Left ventricle myocardium inferior (tissue), 1 donor: ENCODE data around the gene RPL39. TPM values are rescaled to one million over a fixed set of nuclear protein-coding genes. Genes with fewer than 3 reads are reported as not detected.

ENCODE experiments used
- DNase-seq: peaks from one replicate; pipeline ENCODE4 v3.0.0-alpha.2; 2020
- H3K27ac ChIP-seq: fragments of 200-600 bp; replicated peaks from 2 replicates; pipeline ENCODE4 v1.8.0; 2021
- H3K27me3 ChIP-seq: fragments of 200-600 bp; 2 replicates; pipeline ENCODE4 v1.8.0; 2021; ENCODE audit warnings: low read depth
- H3K36me3 ChIP-seq: fragments of 200-600 bp; 2 replicates; pipeline ENCODE4 v1.8.0; 2021
- H3K4me1 ChIP-seq: fragments of 200-600 bp; 2 replicates; pipeline ENCODE4 v1.8.0; 2021
- H3K4me3 ChIP-seq: fragments of 200-600 bp; 2 replicates; pipeline ENCODE4 v1.8.0; 2021; ENCODE audit warnings: mild to moderate bottlenecking, moderate library complexity
- H3K9me3 ChIP-seq: fragments of 200-600 bp; replicated peaks from 2 replicates; pipeline ENCODE4 v1.8.0; 2021
- intact Hi-C: fragments of 100-400 bp; cut with micrococcal nuclease; formaldehyde crosslinking; loops from one replicate; pipeline ENCODE4 v1.11.0; 2022
- total RNA-seq: library from RNA; stranded (reverse); fragmentation: NEBNext Ultra II Directional; extraction: Animal tissue kit (Norgen Biotek cat#: 25700); gene quantifications from one replicate; pipeline ENCODE4 v1.2.1, GENCODE V29; 2021
- TF ChIP-seq, protein P1 (sequence below): fragments of 200-600 bp; IDR thresholded peaks from 2 replicates; pipeline ENCODE4 v1.8.0; 2021; ENCODE audit warnings: antibody characterized with exemption, mild to moderate bottlenecking, borderline replicate concordance
- donor health status: DM: no; HTN: yes; CAD: no; lungs with severe emphysema.

RPL39 gene
- total RNA-seq, 1 donor from 2014 or later, result 1,056 TPM

DNA sequence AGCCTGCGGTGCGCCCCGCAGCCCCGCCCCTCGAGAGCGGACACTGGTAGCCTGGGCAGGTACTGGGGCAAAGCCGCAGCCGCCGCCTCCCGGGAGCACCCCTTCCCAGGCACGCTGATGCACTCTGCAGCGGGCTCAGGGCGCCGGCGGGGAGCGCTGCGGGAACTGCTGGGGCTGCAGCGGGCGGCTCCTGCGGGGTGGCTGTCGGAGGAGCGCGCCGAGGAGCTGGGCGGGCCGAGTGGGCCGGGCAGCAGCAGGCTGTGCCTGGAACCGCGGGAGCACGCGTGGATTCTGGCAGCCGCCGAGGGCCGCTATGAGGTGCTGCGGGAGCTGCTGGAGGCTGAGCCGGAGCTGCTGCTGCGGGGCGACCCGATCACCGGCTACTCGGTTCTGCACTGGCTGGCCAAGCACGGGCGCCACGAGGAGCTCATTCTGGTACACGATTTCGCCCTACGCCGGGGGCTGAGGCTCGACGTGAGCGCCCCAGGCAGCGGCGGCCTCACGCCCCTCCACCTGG is 32.6 kb downstream of the RPL39 start:
- H3K9me3 ChIP-seq, result no peaks in the 10 kb centered on the region
- intact Hi-C loops, result no loop called here
- TF ChIP-seq, protein P1, sequence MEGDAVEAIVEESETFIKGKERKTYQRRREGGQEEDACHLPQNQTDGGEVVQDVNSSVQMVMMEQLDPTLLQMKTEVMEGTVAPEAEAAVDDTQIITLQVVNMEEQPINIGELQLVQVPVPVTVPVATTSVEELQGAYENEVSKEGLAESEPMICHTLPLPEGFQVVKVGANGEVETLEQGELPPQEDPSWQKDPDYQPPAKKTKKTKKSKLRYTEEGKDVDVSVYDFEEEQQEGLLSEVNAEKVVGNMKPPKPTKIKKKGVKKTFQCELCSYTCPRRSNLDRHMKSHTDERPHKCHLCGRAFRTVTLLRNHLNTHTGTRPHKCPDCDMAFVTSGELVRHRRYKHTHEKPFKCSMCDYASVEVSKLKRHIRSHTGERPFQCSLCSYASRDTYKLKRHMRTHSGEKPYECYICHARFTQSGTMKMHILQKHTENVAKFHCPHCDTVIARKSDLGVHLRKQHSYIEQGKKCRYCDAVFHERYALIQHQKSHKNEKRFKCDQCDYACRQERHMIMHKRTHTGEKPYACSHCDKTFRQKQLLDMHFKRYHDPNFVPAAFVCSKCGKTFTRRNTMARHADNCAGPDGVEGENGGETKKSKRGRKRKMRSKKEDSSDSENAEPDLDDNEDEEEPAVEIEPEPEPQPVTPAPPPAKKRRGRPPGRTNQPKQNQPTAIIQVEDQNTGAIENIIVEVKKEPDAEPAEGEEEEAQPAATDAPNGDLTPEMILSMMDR, result no peak
- H3K4me3 ChIP-seq, result peak overlapping the region; percentile 65
- H3K27ac ChIP-seq, result no peak overlapping the region
- no peaks in the 10 kb centered on the region for H3K36me3 ChIP-seq
- DNase-seq, result peak; percentile 13
- peaks cover 13% of the 10 kb centered on the region for H3K27me3 ChIP-seq
- no peaks in the 10 kb centered on the region for H3K4me1 ChIP-seq

DNA sequence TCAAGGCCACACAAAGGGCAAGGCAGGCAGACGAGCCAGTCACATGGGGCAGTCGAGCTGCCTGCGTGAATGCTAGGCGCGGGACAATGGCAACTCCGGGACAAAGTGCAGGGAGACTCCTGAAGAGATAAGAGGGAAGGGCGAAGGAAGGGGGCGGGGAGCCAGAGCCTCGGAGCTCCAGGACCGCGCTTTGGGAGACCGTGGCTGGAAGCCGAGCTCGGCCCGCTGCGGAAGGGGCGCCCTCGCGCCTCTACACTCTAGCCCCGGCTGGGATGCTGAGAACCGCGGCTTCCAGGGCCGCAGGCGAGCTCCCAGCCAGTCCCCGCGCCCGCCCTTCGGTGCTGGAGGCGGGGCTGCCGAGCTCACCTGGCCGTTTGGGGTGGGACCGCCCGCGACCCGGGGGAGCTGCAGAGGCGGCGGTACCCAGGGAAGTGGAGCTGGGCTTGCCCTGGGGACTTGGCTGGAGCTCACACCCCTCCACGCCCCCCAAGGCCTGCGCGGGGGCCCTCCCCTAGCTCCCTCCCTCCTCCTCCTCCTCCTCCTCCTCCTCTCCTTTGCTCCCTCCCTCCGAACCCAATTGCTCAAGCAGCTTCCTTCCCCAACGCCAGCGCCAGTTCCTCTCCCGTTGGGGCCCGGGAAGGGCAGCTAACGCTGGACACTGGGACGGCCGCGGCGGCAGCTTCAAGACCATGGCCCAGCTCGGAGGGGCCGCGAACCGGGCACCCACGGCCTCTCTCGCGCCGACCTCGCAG is 33.3 kb downstream of the RPL39 start, which contains the start of gene SOWAHD:
SOWAHD (plus strand) TSS at position 610 of the 752 bp plus-strand sequence; CDS start at position 690, 80 bp downstream.
- no peaks in the 10 kb centered on the region for H3K36me3 ChIP-seq
- H3K27me3 ChIP-seq, result peaks cover 13% of the 10 kb centered on the region
- no peaks in the 10 kb centered on the region for H3K9me3 ChIP-seq
- no peak within 1 kb of the TSS for H3K27ac ChIP-seq
- intact Hi-C loops, result no loop called here
- no peaks in the 10 kb centered on the region for H3K4me1 ChIP-seq
- TF ChIP-seq, protein P1, result no peak
- peak within 1 kb of the TSS; percentile 65 for H3K4me3 ChIP-seq
- peak; percentile 38 for DNase-seq

DNA sequence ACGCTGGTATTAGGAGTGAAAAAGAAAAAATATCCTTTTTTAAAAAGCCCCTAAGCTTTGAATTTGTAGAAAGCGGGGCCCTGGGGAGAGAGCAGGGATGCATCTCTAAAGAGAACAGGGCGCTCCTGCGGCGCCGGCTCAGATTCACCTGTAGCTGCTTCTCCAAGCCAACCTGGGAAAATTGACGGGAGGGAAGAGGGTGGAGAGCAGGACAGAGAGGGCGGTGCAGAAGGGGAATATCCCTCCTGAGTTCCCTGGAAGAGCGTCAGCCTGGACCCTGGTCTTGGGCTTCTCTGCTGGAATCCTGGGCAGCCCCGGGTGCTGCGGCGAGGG is 33.8 kb downstream of the RPL39 start:
- TF ChIP-seq, protein P1, result no peak
- H3K27ac ChIP-seq, result no peak overlapping the region
- H3K27me3 ChIP-seq, result peaks cover 13% of the 10 kb centered on the region
- H3K9me3 ChIP-seq, result no peaks in the 10 kb centered on the region
- no peaks in the 10 kb centered on the region for H3K36me3 ChIP-seq
- peak overlapping the region; percentile 65 for H3K4me3 ChIP-seq
- intact Hi-C loops, result no loop called here
- no peak for DNase-seq
- H3K4me1 ChIP-seq, result no peaks in the 10 kb centered on the region

DNA sequence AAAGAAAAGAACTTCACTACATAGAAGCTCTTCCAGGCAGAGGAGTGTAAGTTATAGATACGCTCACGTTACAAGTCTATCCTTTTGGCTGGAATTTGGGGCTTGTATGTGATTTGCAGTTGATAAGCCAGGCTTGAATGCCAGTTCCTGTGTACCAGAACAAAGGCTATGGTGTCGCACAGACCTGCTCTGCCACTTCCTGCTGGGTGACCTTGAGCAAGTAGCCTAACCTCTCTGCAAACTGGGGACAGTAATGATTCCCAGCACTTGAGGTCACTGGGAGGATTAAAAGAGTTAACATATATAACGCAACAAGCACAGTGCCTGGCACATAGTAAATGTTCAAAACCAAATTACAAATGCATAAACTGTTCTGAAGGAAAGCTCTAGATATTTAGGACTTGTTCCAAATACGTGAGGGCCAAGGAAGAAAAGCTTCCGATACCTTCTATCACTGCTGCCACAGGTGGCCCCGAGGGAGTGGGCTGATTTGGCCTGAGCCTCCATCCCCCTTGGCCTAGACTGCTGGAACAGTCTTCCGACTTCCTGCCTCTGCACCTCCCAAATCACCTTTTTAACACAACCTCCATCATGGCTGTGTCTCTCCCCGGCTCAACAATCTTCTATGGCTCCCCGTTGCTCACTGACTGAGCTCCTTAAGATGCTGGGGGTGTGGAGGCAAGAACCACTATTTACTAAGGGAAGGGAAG is 34.3 kb downstream of the RPL39 start:
- TF ChIP-seq, protein P1, result no peak
- intact Hi-C loops, result no loop called here
- Histone ChIP-seq H3K27ac (no peak overlapping the region), H3K4me1 (no peaks in the 10 kb centered on the region), H3K9me3 (no peaks in the 10 kb centered on the region), H3K36me3 (no peaks in the 10 kb centered on the region), H3K27me3 (peaks cover 13% of the 10 kb centered on the region), H3K4me3 (no peak overlapping the region)
- DNase-seq, result no peak

DNA sequence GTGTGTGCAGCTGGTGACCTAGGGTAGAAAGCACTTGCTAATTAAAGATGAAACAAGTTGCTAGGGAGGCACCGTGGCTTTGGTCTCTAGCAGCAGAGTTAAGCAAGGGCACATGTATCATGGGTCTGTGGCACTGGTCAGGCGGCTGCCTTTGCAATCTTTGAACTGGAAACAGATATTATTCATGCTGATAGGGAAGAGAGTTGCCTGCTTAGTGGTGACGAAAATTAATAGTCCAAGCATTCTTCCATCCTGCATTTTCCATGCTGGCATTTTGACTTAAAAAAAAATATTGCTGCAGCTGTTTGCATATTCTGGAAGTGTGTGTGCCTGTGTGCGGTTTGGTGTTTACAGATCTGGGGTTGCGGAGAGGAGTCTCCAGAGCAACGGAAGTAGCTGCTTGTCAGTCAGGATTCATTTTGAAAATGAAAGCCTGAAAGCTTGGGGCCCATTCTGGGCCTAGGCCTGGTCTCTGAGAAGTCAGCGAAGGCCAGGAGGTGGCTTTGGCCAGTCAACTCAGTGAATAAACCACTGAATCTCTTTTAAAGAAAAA is 35.4 kb downstream of the RPL39 start:
- Histone ChIP-seq H3K9me3 (no peaks in the 10 kb centered on the region), H3K36me3 (no peaks in the 10 kb centered on the region), H3K27ac (no peak overlapping the region), H3K4me1 (no peaks in the 10 kb centered on the region), H3K27me3 (peaks cover 13% of the 10 kb centered on the region), H3K4me3 (no peak overlapping the region)
- TF ChIP-seq, protein P1, result no peak
- no peak for DNase-seq
- intact Hi-C loops, result no loop called here
